Chondrocyte (in vitro differentiated cells): ENCODE results near the gene SUFU. TPM values are rescaled to one million over a fixed set of nuclear protein-coding genes. Genes with fewer than 3 reads are reported as not detected.

Source experiments
- DNase-seq: peaks from one replicate; pipeline ENCODE4 v3.0.0; 2021; ENCODE audit warnings: mixed read lengths, low spot score
- H3K27ac Mint-ChIP-seq: one replicate; pipeline ENCODE4 v1.8.0; 2021; ENCODE audit warnings: mild to moderate bottlenecking, moderate library complexity, mixed read lengths; ENCODE audit not compliant: unreplicated experiment
- H3K27me3 Mint-ChIP-seq: 2 replicates; pipeline ENCODE4 v1.8.0; 2021; ENCODE audit warnings: low read depth, mixed read lengths
- H3K36me3 Mint-ChIP-seq: 2 replicates; pipeline ENCODE4 v1.8.0; 2021; ENCODE audit warnings: low read depth, mixed read lengths
- H3K4me1 Mint-ChIP-seq: 2 replicates; pipeline ENCODE4 v1.8.0; 2021; ENCODE audit warnings: low read depth, mild to moderate bottlenecking, mixed read lengths
- H3K4me3 Mint-ChIP-seq: one replicate; pipeline ENCODE4 v1.8.0; 2021; ENCODE audit warnings: mild to moderate bottlenecking, moderate library complexity, mixed read lengths; ENCODE audit not compliant: unreplicated experiment
- H3K9me3 Mint-ChIP-seq: 2 replicates; pipeline ENCODE4 v1.8.0; 2021; ENCODE audit warnings: low read depth, mixed read lengths
- total RNA-seq: library from RNA; stranded (reverse); gene quantifications from 3 replicates; pipeline ENCODE4 v1.2.1, GENCODE V29; 2021
- TF ChIP-seq, protein P1 (sequence below): fragments of 200-600 bp; sonication (generic); IDR thresholded peaks from 2 replicates; pipeline ENCODE4 v1.5.0; 2021; ENCODE audit warnings: antibody characterized with exemption, mild to moderate bottlenecking, moderate library complexity

Gene SUFU
- total RNA-seq, 1 donor from 2014 or later, result 15.5 TPM

DNA sequence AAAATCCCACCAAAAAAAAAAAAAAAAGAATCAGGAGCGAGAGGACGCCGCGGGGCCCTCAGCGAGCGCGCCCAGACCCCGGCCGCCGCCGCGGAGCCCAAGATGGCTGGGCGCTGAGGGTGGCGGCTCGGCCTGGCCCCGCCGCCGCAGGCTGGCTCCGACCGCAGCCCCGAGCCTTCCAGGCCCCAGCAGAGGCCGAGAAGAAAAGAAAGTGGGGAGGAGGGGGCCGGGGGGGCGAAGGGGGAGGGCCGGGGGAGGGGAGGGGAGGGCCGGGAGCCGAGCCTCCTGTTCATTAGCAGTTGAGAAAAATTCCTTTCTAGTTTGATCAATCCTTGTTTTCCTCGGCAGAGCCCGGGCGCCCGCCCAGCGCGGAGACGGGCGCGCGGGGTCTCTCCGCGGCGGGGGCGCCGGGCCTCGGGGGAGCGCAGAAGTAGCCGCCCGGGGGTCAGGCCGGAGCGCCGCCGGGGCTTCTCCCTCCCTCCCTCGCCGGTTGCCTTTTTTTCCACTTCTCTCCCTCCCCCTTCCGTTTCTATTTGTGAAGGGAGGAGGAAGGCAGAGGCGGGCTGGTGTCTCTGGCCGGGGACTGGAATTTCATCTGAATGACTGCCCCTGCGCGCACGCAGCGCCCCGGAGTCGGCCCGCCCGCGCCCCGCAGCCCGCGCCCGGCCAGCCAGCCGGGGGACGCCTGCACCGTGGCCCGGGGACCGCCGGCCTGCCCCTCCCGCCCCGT is 139.7 kb downstream of the SUFU start:
- Mint-ChIP-seq H3K27me3 (no peaks in the 10 kb centered on the region), H3K4me1 (peaks cover 36% of the 10 kb centered on the region), H3K27ac (peak overlapping the region; percentile 97), H3K4me3 (peak overlapping the region; percentile 84), H3K36me3 (peaks cover 2% of the 10 kb centered on the region), H3K9me3 (no peaks in the 10 kb centered on the region)
- DNase-seq, result peak; percentile 79
- TF ChIP-seq, protein P1, sequence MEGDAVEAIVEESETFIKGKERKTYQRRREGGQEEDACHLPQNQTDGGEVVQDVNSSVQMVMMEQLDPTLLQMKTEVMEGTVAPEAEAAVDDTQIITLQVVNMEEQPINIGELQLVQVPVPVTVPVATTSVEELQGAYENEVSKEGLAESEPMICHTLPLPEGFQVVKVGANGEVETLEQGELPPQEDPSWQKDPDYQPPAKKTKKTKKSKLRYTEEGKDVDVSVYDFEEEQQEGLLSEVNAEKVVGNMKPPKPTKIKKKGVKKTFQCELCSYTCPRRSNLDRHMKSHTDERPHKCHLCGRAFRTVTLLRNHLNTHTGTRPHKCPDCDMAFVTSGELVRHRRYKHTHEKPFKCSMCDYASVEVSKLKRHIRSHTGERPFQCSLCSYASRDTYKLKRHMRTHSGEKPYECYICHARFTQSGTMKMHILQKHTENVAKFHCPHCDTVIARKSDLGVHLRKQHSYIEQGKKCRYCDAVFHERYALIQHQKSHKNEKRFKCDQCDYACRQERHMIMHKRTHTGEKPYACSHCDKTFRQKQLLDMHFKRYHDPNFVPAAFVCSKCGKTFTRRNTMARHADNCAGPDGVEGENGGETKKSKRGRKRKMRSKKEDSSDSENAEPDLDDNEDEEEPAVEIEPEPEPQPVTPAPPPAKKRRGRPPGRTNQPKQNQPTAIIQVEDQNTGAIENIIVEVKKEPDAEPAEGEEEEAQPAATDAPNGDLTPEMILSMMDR, result no peak

DNA sequence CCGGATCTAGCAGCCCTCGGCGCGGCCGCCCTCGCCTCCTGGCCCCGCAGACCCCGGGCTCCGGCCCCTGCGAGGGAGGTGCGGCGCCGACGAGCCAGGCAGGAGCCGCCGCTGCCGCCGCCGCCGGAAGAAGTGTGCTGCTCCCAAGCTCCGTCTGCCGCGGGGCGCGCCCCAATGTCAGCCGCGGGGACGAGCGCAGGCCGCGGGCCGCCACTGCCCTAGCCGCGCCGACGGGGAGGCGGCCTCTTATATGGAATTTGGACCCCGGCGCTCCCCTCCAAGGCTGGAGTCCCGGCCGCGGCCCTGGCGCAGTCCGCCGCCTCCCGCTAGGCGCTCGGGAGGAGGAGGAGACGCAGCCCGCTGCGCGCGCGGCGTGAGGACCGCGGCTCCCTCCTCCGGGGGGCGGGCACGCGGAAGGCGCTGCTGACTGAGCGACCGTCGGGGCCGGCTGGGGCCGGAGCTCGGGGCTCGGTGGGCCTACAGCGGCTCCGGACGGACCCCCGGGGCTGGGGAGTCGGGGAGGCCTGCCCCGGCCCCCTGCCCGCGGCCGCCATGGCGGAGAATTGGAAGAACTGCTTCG is 140.4 kb downstream of the SUFU start, which contains the start of gene TRIM8:
Gene TRIM8 (plus strand): TSS at position 414 of the 580 bp plus-strand sequence. CDS start 139 bp downstream, at position 553.
- peaks cover 42% of the 10 kb centered on the region for H3K4me1 Mint-ChIP-seq
- TF ChIP-seq, protein P1, result no peak
- no peaks in the 10 kb centered on the region for H3K9me3 Mint-ChIP-seq
- peaks cover 2% of the 10 kb centered on the region for H3K36me3 Mint-ChIP-seq
- peak; percentile 82 for DNase-seq
- H3K27me3 Mint-ChIP-seq, result no peaks in the 10 kb centered on the region
- peak within 1 kb of the TSS; percentile 99 for H3K27ac Mint-ChIP-seq
- H3K4me3 Mint-ChIP-seq, result peak within 1 kb of the TSS; percentile 96

DNA sequence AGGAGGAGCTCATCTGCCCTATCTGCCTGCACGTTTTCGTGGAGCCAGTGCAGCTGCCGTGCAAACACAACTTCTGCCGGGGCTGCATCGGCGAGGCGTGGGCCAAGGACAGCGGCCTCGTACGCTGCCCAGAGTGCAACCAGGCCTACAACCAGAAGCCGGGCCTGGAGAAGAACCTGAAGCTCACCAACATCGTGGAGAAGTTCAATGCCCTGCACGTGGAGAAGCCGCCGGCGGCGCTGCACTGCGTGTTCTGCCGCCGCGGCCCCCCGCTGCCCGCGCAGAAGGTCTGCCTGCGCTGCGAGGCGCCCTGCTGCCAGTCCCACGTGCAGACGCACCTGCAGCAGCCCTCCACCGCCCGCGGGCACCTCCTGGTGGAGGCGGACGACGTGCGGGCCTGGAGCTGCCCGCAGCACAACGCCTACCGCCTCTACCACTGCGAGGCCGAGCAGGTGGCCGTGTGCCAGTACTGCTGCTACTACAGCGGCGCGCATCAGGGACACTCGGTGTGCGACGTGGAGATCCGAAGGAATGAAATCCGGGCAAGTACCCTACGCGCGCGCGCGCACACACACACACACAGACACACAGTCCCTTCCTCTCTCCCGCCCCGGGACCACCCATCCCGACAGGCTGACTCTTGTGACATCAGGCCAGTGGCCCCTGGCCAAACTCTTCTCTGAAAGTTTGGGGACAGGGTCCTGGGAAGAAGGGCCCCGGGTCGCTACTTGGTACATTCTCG is 141.0 kb downstream of the SUFU start:
- peaks cover 2% of the 10 kb centered on the region for H3K36me3 Mint-ChIP-seq
- H3K27ac Mint-ChIP-seq, result peak overlapping the region; percentile 99
- H3K4me1 Mint-ChIP-seq, result peaks cover 47% of the 10 kb centered on the region
- no peaks in the 10 kb centered on the region for H3K9me3 Mint-ChIP-seq
- DNase-seq, result peak; percentile 97
- TF ChIP-seq, protein P1, result peak; percentile 78
- no peaks in the 10 kb centered on the region for H3K27me3 Mint-ChIP-seq
- H3K4me3 Mint-ChIP-seq, result peak overlapping the region; percentile 96

DNA sequence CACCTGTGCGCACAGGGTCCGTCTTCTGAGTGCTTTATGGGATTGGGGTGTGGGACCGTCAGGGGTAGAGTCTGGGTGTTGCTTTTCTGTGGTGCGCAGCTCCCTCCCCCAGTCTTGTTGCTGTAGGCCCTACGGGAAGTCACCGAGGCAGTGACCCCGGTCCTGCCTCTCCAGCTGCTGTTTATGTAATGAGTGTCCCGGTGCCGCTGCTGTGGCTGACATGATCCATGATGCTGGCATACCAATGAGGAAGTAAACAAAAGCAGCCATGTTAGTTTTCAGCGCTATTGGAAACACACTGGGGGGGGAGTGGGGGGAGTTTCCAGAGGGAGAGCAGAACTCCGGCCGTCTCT is 141.6 kb downstream of the SUFU start:
- Mint-ChIP-seq H3K36me3 (peaks cover 2% of the 10 kb centered on the region), H3K27me3 (no peaks in the 10 kb centered on the region), H3K9me3 (no peaks in the 10 kb centered on the region), H3K4me3 (peak overlapping the region; percentile 96), H3K27ac (peak overlapping the region; percentile 99), H3K4me1 (peaks cover 51% of the 10 kb centered on the region)
- no peak for DNase-seq
- TF ChIP-seq, protein P1, result no peak
